GM21515 (cell line): ENCODE measurements around the gene C1orf167.

Experiments
- ATAC-seq: cut with Tn5 transposase; IDR thresholded peaks from one replicate; pipeline ENCODE4 v1.9.1; 2021; ENCODE audit not compliant: unreplicated experiment

Gene C1orf167

DNA sequence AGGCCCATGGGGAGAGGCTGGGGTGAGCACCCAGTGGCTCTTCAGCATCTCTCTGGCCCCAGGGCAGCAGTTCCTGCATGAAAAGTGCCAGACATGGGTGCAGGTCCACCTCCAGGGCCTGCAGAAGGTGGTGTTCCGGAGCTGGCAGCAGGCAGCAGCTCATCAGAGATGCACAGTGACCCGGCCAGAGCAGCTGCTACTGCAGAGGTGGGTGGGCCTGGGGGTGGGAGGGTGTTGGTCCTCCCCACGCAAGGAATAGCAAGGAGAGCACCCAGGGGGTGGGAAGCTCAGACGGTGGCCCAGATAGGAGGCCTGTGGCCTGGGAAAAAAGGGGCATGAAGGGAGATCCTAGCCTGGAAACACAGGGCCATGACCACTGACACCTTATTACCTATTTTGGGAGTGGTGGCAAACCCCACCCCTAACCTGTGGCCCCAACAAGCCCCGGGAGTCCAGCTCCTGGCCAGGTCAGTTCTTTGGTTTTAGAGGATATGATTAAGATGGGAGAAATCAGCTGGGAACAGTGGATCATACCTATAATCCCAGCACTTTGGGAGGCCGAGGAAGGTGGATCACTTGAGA is 20.2 kb downstream of the C1orf167 start:
- ATAC-seq: no peak

DNA sequence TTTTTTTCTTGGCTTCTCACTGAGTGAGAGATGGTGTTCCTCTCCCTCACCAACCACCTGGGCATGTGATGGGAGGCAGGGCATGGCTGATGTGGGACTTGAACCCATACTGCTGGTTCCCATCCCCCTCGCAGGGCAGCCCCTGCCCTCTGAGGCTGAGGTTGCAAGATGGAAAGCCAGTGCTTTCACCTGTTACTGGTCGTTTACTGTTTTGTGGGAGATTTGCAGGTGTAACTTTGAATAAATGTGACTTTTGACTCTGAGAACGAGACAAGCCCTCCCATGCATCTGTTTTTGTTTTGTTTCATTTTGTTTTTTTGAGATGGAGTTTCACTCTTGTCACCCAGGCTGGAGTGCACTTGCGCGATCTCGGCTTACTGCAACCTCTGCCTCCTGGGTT is 21.6 kb downstream of the C1orf167 start:
- no peak for ATAC-seq

DNA sequence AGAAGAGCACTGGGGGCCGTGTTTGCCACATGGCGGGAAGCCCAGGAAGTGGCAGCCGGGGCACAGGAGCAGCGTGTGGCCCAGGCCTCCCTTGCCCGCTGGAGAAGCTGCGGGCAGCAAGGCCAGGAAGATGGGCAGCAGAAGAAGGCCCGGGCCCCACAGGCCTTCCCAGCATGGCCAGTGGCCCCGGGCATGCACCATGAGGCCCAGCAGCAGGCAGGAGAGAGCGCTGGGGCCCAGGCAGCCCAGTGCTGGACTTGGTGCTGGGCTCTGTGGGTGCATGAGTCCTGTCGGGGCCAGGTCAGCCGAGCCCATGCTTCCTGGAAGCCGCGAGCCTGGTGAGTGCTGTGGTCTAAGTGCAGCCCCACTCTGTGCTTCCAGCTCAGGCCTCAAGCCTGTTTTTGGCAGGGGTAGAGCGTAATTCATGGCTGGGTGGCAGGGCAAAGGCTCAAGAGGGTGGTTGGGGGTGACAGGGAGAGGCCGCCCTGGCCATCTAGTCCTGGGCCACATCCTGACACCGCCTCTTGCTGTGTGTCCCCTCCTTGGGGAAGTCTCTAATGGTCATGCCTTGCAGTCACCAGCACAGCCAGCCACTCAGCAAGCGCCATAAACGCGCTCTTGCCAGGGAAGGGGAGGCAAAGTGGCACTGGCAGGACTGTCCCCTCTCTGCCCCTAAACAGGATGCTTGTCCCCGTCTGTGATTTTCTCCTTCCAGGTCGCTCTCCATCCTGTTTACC is 22.4 kb downstream of the C1orf167 start:
- no peak for ATAC-seq

DNA sequence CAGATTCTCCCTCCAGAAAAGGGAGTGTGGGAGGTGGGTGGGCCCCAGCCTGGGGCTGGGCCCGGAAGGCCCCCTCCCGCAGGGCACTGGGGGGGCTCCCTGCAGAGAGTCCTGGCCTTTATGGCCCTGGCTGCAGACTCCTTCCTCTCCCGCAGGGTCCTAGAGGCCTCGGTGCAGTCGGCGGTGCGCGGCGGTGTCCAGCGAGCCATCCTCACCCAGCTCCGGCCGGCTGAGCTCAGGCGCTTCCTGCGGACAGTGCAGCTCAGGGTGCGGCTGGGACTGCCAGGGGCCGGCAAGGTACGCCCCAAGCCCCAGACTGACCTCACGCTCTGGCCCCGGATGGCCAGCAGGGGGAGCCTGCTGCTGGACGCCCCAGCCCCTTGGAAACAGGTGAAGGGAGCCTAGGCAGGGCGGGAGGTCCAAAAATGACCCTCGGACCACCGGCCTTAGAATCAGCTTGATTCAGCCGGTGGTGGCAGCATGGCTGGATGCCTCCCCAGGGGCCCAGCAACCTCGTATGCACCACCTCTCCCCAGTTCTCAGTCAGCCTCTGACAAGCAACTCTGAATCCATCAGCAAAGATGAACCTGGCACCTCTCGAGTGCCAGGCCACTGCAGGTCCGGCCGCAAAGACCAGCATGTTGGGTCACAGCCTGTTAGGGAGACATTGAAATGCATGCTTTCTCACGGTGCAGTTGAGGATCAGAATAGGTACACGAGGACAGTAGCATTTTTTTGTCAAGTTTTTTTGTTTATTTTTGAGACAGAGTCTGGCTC is 23.2 kb downstream of the C1orf167 start:
- ATAC-seq: no peak

DNA sequence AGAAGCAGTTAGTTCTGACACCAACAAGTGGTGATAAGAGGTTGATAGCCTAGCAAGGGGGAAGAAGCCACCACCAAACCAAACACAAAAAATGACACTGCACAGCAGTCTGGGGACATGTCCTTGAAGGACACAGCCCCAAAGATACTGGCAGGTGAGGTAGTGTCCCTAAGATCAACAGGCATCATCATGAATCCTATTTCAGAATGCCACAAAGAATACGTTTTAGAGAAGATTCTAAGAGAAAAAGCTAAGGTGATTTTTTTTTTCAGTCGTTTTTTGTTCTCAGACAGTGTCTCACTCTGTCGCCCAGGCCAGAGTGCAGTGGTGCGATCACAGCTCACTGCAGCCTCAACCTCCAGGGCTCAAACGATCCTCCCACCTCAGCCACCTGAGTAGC is 24.2 kb downstream of the C1orf167 start:
- no peak for ATAC-seq

DNA sequence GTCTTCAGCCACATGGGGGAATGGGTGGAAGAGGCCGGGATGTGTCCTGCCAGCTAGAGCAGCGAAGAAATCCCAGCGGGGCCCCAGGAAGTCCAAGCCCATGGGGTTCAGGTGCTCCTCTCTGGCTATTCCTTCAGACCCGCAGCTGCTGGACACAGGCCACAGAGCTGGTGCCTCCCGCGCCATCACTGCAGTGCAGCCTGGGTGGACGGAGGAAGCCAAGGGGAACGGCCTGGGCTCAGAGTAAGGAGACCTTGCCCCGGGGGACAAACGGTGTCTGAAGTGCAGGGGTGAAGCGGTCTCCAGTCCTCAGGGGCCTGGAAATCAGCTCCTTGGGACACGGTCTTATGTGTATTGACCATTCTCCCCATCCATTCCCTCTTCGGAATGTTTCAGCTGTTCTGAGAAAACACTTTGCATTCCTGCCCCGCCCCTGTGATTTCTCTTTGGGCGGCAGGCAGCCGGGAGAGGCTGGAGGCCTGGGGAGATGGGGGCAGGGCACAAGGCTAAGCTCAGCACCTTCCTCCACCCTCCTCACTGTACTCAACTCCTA is 25.3 kb downstream of the C1orf167 start:
- ATAC-seq: no peak

DNA sequence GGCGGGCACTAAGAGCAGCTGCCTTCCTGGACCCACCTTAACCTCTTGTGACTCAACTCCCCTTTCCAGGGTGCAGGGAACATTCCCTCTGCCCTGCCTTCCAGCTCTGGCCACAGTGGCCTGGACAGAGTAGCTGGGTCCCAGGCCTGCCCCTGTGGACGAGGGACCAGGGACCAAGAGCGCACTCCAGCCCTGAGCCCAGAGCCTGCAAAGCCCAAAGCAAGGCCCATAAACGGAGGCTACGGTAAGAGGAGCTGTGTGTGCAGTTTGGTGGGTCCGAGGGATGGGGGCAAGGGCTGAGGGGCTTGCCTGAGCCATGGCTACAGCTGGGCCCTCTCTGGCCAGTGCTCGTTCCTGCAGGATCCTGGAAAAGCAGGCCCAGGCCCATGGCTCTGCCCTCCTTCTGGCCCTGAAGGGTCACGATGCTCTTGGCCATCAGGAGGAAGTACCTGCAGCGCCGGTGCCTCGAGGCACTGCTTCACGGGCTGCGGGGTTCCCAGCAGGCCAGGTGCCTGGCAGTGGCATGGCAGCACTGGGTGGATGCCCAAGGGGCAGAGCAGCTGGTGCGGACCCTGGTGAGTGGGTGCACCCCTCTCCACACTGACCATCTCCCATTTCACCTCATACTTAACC is 25.9 kb downstream of the C1orf167 start:
- no peak for ATAC-seq

DNA sequence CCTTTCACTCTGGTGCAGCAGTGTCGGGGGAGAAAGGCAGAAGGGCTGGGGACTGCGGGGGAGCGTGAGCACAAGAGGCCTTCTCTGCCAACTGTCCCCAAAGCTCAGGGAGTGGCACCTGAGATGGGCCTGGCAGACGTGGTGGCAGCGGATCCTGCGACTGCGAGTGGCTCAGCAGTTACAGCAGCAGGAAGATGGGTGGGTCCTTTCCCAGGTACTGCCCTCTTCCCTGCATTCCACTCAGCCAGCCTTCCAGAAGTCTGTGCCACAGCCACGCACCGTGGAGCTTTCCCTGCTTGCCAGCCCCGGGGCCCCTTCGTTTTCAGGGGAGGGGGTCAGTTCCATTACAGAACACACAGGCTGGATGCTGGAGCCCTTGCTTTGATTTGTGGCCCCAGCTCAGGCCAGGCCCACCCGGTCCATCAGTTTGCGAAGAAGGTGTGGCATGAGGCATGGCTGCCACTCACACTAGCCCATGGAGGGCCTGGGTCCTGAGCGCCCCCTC is 26.6 kb downstream of the C1orf167 start:
- no peak for ATAC-seq

DNA sequence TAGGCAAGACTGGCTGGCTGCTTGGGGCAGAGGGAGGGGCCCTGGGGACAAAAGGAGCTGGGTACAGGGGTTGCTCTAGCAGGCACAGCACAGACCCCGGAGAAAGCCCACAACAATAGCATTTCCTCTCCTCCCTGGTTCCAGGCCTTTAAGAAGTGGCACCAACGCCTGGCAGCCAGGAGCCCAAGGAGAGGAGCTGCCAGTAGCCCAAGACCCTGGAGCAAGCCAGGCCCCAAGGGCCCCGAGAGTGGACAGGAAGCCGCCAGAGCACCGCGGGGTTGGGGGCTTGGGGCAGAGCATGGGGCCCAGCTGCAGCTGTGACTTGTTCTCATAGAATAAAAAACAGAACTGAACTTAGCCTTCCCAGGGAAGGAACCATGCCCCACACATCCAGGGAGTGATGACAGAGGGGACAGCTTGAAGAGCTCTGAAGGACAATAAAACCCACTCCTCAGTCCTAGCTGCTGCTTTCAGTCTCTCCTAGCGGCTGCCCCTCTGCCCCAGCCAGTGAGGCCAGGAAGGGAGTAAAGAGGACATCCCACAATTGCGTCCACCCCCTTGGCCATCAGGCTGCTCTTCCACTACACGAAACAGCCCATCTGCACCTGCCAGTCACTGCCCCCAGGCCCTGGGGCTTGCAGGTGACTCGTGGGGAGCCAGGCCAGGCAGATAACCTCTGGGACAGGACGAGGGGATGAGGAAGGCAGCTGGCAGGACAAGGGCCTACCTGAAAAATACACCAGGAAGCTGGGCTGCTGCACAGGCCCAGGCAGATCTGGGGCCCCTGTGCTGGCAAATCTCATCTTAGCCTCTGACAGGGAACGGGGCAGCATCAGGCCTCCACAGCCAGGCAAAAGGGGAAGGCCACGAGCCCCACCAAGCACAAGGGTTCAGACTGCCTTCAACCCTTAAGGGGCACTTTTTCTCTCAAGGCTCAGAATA is 27.4 kb downstream of the C1orf167 start:
- ATAC-seq: no peak

DNA sequence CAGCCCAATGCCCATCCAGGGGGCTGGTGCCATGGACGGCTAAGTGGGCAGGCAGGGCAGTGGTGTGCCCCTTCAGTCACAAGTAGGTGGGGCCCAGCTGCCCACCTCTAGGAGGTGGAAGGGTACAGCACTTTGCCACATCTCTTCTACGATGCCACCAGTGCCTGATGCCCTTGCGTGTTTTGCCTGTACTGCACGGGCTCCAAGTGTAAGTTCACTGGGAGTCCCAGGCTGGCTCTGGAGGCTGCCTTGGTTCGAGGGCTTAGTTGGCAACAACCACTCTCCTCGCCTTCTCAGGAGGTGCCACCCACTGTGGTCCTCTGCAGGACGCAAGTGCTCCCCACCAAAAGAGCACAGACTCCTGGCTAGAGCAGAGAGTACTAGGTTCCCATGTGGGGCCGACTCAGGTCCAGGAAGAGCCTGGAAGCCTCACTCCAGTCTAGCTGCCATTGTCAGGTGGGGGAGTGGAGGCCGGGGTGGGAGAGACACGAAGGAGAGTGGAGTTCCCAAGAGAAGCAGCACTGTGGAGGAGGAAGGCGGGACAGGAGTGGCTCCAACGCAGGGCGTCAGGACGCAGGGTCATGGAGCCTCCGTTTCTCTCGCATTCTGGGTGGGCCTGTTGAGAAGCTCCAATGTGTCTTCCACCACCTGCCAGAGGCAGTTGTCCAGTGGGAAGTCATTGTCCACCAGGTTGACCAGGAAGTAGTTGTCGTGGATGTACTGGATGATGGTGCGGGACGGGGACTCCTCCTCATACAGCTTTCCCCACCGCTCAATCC is 28.3 kb downstream of the C1orf167 start:
- no peak for ATAC-seq

DNA sequence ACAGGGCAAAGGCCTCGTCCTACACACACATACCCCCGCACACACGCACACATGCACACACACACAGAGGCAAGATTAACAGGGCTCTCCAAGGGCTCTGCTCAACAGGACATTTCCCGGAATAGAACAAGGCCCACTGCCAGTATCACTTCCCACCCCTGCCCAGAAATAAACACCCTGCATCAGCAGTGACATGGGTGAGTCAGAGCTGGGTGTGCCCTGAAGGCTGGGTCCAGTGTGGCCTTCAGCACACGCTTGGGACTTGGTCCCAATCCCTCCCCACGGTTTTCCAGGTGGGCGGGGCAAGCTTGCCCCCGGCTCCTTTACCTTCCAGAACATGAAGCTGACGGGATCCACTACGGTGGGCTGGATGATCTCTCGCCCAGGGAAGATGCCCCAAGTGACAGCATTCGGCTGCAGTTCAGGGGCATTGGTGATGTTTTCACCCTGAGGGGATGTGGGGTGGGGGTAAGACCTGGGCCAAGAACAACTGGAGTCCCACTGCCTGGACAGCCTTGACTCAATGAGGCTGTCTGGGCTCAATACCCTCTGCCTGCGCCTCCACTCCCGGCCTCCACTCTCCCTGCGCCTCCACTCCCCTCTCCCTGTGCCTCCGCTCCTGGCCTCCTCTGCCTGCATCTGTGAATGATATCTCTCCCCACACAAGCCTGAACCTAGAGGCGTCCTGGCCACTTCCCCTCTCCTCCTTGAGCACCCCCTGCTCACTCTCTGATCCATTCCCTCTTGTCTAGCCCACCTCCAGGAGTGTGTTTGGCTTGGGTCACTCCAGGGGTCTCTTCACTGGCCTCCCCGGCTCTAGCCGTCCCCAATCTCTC is 29.1 kb downstream of the C1orf167 start:
- no peak for ATAC-seq

DNA sequence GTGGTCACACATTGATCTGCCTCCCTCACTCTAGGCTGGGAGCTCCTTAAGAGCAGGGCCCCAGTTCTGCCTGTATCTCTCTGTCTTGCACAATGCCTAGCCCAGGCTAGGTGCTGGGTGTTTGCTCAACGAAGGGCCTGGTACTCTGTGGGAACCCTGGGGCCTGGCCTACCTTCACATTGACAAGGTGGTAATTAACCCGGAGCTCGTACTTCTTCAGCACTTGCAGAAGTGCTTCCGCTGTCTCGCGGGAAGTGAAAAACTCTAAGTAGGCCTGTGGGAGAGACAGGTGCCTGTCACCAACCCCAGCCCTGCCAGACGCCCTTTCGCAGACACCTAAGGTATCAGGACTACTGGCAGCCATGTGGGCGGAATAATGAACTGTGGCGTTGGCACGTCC is 30.1 kb downstream of the C1orf167 start:
- no peak for ATAC-seq

DNA sequence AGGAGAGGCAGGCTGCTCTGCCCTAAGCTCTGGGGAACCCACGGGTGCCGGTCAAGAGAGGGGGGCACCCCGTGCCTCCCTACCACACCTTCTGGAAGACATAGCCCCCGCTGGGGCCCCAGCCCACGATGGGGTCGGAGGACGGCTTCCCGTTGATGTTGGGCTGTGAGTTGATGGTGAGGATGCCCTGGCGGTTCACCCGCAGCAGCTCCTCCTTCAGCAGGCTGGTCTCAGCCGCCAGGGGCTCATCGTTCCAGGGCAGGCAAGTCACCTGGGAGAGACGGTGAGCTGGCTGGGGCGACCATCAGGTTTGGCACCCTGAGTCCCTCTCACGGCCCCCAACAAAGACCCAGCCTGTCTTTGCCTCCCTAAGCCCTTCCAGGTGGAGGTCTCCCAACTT is 31.8 kb downstream of the C1orf167 start:
- no peak for ATAC-seq

DNA sequence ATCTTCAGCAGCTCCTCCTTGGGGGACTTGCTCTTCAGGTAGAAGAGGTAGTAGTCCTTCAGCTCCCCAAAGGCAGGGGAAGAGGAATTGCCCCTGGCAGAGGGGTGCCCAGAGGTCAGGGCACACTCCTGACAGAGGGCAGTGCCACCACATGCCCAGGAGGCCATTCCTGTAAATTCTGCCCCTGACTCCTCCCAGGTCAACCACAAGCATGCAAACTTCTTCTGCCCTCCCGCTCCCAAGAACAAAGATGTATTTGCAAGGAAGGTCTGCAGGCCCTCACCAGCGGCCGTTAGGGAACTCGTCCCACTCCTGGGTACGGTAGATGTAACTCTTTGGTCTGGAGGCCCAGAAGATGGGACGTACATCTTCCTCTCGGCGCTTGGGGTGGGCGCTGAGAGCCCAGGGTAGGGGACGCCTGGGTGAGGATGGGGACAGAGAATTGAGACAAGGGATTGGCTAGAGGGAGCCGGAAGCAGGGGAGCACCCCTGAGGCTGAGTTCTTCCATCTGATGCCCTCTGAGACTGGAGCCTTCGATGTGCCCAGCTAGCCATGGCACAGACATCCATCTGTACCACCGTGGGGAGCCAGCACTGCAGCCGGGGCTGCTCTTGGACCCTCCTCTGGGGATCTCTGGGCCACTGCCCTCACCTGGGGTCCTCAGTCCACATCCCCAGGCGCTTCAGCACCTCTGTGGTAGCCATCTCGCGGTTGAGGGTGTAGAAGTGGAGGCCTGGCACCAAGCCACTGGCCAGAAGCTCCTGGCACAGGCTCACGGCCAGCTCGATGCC is 32.6 kb downstream of the C1orf167 start:
- no peak for ATAC-seq

DNA sequence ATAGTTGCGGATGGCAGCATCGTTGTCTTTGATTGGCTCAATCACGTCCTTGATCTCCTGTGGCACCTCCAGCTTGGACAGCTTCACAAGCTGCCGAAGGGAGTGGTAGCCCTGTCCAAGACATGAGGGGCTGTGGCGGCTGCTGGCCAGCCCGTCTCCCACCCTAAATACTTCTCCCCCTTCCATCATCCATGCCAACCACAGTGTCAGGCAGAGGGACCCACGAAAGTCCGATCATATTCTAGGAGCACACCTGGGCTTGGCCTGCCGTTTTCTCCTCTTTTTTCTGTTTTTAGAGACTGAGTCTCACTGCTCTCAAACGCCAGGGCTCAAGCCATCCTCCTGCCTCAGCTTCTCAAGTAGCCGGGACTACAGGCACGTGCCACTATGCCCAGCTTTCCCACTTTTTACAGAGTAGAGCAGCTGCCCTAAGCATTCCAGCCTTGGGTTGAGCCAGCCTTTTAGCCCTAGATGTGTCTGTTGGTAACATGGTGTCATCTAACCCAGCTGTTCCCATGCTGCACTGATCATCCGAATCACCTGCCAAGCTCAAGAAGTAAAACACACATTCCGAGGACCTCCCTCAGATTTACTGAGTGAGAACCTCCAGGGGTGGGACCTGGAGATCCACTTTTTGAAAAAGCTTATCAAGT is 33.4 kb downstream of the C1orf167 start:
- ATAC-seq: no peak

DNA sequence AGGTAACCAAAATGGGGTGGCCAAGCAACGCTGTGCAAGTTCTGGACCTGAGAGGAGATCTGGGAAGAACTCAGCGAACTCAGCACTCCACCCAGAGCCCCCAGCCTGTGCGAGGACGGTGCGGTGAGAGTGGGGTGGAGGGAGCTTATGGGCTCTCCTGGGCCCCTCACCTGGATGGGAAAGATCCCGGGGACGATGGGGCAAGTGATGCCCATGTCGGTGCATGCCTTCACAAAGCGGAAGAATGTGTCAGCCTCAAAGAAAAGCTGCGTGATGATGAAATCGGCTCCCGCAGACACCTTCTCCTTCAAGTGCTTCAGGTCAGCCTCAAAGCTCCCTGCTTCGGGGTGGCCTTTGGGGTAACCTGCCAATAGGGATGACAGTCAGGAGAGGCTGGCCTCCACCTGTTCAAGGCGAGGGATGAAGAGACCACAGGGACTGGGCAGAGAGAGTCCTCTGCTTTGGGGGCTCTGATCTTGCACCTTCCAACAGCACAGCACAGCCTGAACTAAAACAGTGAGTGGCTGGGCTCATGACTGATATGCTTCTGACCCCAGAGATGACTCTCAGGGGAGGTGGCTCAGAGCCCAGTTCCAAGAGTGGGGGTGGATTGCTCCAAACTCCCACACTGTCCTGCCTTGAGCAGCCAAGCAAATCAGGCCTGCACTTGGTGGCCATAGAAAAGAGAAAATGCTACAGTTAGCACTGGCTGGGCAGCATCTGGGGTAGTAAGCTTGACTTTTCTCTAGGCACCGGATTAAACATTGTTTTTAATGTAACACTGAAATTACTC is 34.2 kb downstream of the C1orf167 start:
- no peak for ATAC-seq
